HG03442 (cell line): ENCODE measurements around the gene FTH1.
"Not testable (repeated sequence)": the region's sequence is repeated elsewhere in the genome, so short reads cannot be mapped to it uniquely, and the experiment has no call there.

Source experiments
- ATAC-seq: cut with Tn5 transposase; IDR thresholded peaks from one replicate; pipeline ENCODE4 v1.9.1; 2021; ENCODE audit warnings: mild to moderate bottlenecking, moderate library complexity; ENCODE audit not compliant: unreplicated experiment

Gene FTH1

GRCh38 chr11:61978703-61979661 is 11.5 kb upstream of the FTH1 start:
- ATAC-seq, result no peak

GRCh38 chr11:61976813-61977475 is 9.5 kb upstream of the FTH1 start:
- ATAC-seq, result no peak

GRCh38 chr11:61976420-61976800 is 9.0 kb upstream of the FTH1 start:
- no peak for ATAC-seq

DNA sequence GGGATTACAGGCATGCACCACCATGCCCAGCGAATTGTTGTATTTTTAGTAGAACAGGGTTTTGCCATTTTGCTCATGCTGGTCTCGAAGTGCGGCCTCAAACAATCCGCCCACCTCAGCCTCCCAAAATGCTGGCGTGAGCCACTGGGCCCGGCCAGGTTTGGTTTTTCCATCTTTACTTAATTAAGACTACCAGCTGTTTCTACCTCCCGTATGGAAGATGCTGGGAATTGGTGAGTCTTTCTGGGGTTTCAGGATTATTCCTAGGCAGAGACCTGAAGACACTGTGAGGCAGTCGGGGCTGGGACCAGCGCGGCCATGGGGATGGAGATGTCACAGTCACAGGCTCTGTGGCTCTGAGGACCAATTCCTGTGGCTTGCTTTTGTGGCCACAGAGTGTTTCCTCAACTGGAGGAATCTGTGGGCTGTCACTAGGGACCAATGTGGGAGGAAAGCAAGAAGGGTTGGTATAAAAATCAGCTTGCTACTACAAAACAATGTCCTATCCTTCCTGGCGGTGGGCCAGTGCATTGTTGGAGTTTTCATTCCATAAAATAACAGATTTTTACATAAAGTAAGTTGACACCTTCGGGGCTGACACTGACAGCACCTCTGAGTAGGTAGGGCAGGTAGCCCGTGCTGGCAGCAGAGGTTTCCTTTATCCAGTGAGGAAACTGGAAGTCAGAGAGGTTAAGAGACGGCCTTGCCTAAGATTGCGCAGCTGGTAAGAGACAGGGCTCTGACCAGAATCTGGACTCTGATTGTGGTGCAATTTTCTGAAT is 8.4 kb upstream of the FTH1 start:
- ATAC-seq, result no peak

DNA sequence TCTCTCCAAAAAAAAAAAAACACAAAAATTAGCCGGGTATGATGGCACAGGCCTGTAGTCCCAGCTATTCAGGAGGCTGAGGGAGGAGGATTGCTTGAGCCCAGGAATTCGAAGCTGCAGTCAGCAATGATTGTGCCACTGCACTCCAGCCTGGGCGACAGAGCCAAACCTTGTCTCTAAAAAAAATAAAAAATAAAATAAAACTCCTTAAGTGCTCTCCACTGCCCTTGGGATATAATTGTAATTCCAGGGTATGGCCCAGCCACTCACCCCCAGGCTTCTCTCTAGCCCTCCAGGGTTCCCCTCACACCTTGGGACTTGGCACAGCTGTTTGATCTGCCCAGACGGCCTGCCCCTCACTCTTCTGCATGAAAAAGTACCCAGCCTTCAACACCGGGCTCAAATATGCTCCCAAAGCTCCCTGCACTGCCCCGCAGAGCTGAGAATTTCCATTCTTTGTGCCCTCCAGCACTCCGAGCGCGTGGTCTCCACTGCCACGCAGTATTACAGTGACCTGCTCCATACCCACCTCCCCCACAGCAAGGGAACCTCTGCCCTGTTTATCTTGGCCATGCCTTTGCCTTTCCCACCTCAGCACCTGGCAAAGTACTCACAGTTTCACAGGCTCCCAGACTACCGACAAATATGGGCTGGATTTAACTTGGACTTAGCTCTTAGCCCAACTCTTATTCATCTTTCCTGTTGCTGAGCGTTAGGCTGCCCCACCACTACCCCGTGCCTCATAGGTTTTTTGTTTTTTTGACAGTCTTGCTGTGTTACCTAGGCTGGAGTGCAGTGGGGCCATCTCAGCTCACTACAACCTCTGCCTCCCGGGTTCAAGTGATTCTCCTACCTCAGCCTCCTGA is 7.6 kb upstream of the FTH1 start:
- no peak for ATAC-seq

DNA sequence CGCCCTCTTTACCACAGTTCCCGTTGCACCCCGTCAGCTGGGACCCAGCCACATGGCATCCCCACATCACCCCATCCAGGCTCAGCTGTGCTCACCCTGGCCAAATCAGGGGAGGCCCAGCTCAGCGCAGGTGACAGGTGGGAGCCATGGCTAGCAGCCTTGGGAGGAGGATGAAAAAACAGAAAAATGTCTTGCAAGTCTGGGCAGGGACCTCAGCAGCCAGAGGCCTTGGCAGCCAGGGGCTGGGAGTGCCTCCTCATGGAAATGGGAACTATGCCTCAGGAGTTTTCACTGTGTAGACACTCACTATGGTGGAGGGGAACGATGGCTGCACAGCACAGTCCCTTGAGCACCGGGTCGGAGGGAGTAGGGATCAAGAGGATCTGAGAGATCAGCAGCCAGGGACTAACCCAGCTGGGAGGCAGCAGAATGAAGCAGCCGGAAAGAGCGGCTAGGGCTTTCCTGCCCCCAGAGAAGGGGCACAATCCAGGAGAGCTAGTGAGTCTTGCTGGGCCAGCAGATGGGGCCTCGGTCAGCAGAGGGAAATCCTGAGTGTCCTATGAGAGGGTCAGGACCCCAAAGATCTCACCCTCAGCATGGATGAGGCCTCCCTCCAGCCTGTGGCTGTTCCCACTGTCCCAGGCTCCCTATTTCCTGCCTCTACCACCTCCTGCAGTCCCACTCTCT is 6.2 kb upstream of the FTH1 start:
- no peak for ATAC-seq

DNA sequence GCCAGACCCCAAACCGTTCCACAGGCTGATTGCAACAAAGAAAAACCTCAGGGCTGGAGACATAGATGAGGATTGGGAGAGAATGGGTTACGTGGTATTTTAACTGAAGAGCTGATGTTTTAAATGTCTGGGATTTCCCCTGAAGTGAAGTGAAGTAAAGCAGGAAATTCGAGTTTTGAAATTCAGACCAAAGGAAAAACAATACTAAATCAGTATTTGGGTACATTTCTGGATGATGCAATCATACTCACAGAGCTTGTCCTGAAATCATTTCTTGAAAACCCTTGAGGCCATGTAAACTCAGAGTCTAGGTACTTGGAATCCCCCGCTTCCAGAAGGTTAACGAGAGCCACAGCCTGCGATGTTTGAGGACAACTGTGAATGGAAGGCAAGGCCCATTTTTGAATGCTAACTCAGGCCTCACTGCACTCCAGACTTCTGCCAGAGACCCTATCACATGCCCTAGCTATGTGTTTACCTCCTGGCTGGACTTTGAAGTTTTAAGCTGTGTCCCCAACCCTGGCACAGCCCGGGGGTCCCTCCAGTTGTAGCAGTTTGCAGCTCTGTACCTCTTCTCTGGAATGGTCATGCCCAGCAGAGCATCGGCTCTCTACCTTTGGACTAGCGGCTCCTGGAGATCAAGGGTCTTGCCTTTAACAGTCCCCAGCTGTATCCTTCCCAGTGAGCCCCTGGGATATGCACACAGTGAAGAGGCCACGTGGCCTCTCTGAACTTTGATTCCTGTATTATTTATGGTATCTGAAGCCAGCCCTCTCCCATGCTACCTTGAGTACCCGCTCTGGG is 5.4 kb upstream of the FTH1 start:
- no peak for ATAC-seq

GRCh38 chr11:61972112-61972671 is 4.8 kb upstream of the FTH1 start:
- no peak for ATAC-seq

- ATAC-seq, result no peak
Observed at GRCh38 chr11:61971248-61972111, 4.0 kb upstream of the FTH1 start.

DNA sequence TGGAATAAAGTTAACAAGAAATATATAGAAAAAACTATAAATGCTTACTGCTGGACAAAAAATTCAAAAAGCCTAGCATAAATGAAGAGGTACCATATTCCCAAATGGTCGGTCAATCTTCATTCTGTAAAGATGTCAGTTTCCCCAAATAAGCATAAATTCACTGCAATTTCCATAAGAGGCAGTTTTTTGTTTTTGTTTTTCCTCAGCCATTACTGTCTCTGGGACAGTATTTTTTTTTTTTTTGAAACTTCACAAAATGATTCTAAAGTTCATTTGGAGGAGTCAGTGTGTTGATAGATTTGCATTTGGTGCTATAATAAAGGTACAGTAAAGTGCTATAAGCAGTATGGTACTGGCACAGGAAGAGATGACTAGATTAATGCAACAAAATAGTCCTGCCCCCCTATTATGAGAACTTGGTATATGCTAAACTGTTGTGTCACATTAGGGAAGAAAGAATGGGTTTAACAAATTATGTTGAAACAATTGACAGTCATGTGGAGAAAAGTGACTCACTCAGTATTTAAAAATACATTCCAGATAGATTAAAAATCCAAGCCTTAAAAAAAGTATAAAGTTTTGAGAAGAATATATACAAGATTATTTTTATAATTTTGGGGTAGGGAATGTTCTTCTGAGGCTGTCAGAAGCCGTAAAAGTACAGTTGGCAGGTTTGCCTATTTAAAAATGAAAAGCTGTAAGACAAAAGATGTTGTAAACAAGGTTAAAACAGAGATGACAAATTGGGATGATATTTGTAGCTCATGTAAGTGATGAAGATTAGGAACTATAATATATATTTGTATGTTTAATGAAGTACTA is 2.6 kb upstream of the FTH1 start:
- no peak for ATAC-seq

GRCh38 chr11:61969391-61969758 is 1.9 kb upstream of the FTH1 start:
- ATAC-seq, result no peak

- ATAC-seq, result no peak
Observed at GRCh38 chr11:61968758-61969390, 1.4 kb upstream of the FTH1 start.

- ATAC-seq, result no peak
Observed at GRCh38 chr11:61967924-61968757, 707 bp upstream of the FTH1 start.

DNA sequence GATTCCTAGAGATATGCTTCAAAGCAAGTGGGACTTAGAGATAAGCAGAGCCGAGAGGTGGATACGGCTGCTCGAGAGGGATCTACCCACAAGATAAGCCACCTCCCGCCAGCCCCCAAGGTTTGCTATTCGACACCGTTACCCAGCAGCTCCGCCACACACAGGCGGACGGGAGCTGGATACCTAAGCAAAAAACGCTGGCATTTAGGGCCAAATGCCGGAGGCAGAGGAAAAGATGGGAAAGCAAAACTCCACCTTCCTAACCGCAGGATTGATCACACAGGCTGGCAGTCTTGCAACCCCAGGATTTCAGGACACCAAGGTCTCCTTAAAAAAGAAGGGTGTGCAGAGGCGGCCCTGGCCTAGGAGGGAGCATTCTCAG is 709 bp downstream of the FTH1 start:
- no peak for ATAC-seq

DNA sequence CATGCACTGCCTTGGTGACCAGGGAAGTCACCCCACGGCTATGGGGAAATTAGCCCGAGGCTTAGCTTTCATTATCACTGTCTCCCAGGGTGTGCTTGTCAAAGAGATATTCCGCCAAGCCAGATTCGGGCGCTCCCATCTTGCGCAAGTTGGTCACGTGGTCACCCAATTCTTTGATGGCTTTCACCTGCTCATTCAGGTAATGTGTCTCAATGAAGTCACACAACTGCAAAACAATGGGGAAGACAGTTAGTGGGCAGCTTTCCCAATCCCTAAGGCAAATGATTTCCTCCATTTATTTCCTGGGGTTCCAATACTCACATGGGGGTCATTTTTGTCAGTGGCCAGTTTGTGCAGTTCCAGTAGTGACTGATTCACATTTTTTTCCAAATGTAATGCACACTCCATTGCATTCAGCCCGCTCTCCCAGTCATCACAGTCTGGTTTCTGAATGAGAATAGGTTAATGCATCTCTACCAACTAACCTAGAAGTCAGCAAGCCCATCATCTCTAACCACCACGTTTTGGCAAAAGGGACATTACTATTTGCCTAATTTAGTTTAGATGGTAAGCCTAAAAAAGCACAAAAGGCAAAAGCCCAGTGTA is 2.7 kb downstream of the FTH1 start:
- not testable (repeated sequence) for ATAC-seq
